Spleen (tissue), 7 donors: ENCODE data around the gene ZNF878.

Source experiments
- CTCF ChIP-seq, 11 experiments: fragments of 200-600 bp in 7 of 11; fragments of 450-650 bp in 4 of 11; sonication (generic) in 4 of 11; IDR thresholded peaks in 8 of 11; conservative IDR thresholded peaks in 3 of 11; 1 replicate in 7 of 11; 2 replicates in 4 of 11; pipeline versions ENCODE4 v1.4.0 to v1.8.0; 2016 to 2021; ENCODE audit warnings: antibody characterized with exemption in 11 of 11, inconsistent platforms in 4 of 11, mild to moderate bottlenecking in 1 of 11
- POLR2A ChIP-seq, 3 donors: fragments of 450-650 bp; IDR thresholded peaks; one replicate each; pipeline ENCODE4 v1.5.1; 2017; ENCODE audit warnings: antibody characterized with exemption in 3 of 3, mild to moderate bottlenecking in 1 of 3
- POLR2AphosphoS5 ChIP-seq, 3 donors: sonication (generic); formaldehyde crosslinking; IDR thresholded peaks; one replicate each; pipeline ENCODE4 v1.5.1; 2017; ENCODE audit warnings: antibody characterized with exemption in 3 of 3
- donor health status: DM: no; HTN: no; CAD: no; lungs with moderate emphysema.
- donor health status: DM: no; HTN: no; CAD: no.
- donor health status: DM: no; HTN: no; CAD: no.

GRCh38 chr19:12015753-12016116 lies 37.0 kb downstream of the ZNF878 start:
- TF ChIP-seq CTCF (IDR thresholded peaks at IDR 0.05 in 8 of 11, conservative IDR thresholded peaks at IDR 0.05 in 3 of 11) (no peak), POLR2AphosphoS5 (IDR thresholded peaks at IDR 0.05) (no peak), POLR2A (IDR thresholded peaks at IDR 0.05) (no peak)
